HepG2 (cell line): ENCODE results near the gene GHRL. TPM values are rescaled to one million over a fixed set of nuclear protein-coding genes. Genes with fewer than 3 reads are reported as not detected.

ENCODE experiments used
- U2AF1 ChIP-seq: fragments of 200-400 bp; formaldehyde crosslinking; optimal IDR thresholded peaks from 2 replicates; pipeline ENCODE3; 2017; ENCODE audit warnings: mild to moderate bottlenecking, low read depth, low read length
- ZBTB40 ChIP-seq, 2 experiments: fragments of 450-650 bp in 1 of 2; sonication (generic) in 1 of 2; formaldehyde crosslinking in 1 of 2; IDR thresholded peaks; 2 replicates each; pipeline versions ENCODE4 v1.6.1 to v1.8.0; 2016 to 2022; ENCODE audit warnings: antibody characterized with exemption in 1 of 2, mild to moderate bottlenecking in 1 of 2, missing genetic modification reagents in 1 of 2
- ZNF547 ChIP-seq: sonication (generic); formaldehyde crosslinking; IDR thresholded peaks from 2 replicates; pipeline ENCODE4 v1.5.1; 2020; ENCODE audit warnings: mild to moderate bottlenecking, missing genetic modification reagents
- polyA plus RNA-seq, 8 experiments: library from polyadenylated mRNA; depleted of rRNA in 3 of 8; stranded (reverse) in 7 of 8; unstranded in 1 of 8; fragments of >200 nt; fragmentation: Illumina TruSeq in 4 of 8; extraction: Trizol in 4 of 8; gene quantifications; 2 replicates each; pipeline versions ENCODE4 v1.2.1 to v1.2.3, GENCODE V29; 2011 to 2016; ENCODE audit warnings: low read depth in 4 of 8, missing spikeins in 1 of 8, mixed read lengths in 1 of 8; ENCODE audit not compliant: insufficient read depth in 1 of 8
- total RNA-seq, 5 experiments: library from RNA; depleted of rRNA; stranded (reverse); fragments of >200 nt; fragmentation: Illumina TruSeq; extraction: Trizol; gene quantifications; 2 replicates each; pipeline ENCODE4 v1.2.3, GENCODE V29; 2016; ENCODE audit warnings: low read depth in 1 of 5

GHRL gene
- total and polyA plus RNA-seq, 2 of the 13 experiments (the other 11 are each of a cell fraction or from before 2014, with no cell fraction given) = 0.09 TPM; not detected in 1

- TF ChIP-seq ZBTB40 (IDR thresholded peaks at IDR 0.05) (no peak), ZBTB40 (CRISPR knock-in tag; IDR thresholded peaks at IDR 0.05) (no peak), ZNF547 (CRISPR knock-in tag) (no peak), U2AF1 (no peak)
- TF ChIP-seq, all 625 proteins: peak for 0
Observed at GRCh38 chr3:10305331-10305902, 12.7 kb upstream of the GHRL start (continued).
